Raji (cell line): Measurements from ENCODE around the gene NELFCD.

Experiments used
- POLR2A ChIP-seq: IDR thresholded peaks from 2 replicates; pipeline ENCODE4 v1.6.1; 2011; ENCODE audit warnings: low read depth, low read length, control low read depth; ENCODE audit not compliant: insufficient read depth

Gene NELFCD, protein sequence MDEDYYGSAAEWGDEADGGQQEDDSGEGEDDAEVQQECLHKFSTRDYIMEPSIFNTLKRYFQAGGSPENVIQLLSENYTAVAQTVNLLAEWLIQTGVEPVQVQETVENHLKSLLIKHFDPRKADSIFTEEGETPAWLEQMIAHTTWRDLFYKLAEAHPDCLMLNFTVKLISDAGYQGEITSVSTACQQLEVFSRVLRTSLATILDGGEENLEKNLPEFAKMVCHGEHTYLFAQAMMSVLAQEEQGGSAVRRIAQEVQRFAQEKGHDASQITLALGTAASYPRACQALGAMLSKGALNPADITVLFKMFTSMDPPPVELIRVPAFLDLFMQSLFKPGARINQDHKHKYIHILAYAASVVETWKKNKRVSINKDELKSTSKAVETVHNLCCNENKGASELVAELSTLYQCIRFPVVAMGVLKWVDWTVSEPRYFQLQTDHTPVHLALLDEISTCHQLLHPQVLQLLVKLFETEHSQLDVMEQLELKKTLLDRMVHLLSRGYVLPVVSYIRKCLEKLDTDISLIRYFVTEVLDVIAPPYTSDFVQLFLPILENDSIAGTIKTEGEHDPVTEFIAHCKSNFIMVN

DNA sequence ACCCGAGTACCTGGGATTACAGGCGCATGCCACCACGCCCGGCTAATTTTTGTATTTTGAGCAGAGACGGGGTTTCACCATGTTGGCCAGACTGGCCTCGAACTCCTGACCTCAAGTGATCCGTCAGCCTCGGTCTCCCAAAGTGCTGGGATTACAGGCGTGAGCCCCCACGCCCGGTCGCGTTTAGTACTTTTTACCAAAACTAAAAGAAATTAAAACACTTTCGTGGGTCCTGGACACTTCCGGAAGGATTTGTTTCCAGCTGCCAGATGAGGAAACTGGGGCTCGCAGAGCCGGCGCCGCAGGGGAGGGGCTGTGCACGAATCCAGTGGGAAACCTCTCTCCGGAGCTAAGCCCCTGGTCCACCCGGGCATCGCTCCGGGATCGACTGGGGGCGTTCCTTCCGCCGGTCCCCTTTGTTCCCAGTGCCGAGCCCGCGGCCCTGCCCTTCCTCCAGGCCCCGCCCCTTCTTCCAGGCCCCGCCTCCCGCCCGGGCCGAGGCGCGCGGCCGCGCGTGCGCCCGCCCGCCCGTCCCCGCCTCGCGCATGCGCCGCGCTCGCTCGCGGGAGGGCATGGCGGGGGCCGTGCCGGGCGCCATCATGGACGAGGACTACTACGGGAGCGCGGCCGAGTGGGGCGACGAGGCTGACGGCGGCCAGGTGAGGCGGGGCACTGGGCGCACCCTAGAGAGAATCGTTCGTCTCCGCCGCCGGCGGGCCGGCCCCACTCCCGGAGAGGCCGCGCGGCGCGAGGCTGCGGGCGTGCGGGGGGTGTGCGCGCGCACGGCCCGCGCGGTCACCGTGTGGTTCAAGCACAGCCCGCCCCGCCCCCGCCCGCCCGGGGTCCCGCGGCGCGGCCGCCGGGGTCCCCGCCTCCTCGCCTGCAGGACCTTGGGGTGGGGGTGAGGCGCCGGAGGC, at the start of gene NELFCD:
Gene NELFCD (plus strand): TSS at position 546 of the 917 bp plus-strand sequence. CDS start 54 bp downstream, at position 600.
- TF ChIP-seq POLR2A: peak; percentile 79

- no peak for TF ChIP-seq POLR2A
Observed at GRCh38 chr20:58932170-58932569, 48.9 kb upstream of the NELFCD start.

GRCh38 chr20:58938078-58938477, 43.0 kb upstream of the NELFCD start:
- no peak for TF ChIP-seq POLR2A

- no peak for TF ChIP-seq POLR2A
Observed at GRCh38 chr20:58938541-58938940, 42.5 kb upstream of the NELFCD start.

DNA sequence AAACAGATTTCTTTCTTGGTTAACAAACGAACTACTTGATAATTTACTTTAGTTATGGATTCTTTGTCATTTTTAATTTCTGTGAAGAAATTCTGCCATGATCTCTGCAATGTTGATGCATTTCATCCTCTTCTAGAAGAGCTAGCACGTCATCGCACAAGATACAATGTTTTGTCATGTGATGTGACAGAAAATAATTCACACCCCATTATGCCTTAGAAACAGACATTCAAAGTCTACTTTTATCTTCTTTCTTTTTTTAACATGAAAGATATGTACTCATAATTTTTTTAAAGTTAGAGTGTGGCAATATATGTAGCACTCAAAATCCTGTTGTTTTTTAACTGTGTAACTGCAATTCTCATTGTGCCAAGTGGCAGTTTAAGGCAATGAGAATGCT, 39.6 kb upstream of the NELFCD start:
- no peak for TF ChIP-seq POLR2A

DNA sequence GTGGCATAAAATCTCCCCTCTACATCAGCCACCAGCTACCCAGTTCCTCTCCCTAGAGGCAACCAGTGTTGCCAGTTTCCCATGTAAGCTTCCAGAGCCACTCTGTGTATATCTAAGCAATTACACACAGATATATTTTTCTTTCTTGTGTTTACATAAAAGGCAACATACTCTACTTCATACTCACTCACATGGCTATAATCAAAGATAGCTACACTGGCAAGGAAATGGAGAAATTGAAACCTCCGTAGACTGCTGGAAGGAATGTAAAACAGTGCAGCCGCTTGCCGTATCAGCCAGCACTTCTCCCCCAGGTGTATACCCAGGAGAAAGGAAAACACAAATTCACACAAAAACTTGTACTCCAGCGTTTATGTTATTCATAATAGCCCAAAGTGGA, 38.5 kb upstream of the NELFCD start:
- TF ChIP-seq POLR2A: no peak

DNA sequence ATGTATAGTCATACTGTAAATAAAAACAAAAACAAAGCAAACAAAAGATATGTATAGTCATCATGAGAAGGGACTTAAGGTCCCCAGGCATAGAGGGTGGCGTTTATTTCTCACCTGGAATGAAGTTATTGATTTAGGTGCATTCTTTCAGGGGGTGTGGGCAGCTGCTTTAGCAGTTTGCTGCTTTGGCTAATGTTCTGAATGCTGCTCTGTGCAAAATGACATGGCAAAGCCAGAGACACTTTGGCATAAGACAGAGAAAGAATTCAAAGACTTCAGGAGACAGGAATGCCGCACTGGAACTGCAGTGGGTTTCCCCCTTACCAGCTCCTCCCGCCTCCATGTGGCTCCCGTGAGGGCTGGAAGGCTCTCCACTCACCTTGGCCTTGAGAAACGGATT, 36.4 kb upstream of the NELFCD start:
- TF ChIP-seq POLR2A: no peak

- TF ChIP-seq POLR2A: no peak
Observed at GRCh38 chr20:58945965-58946631, 35.0 kb upstream of the NELFCD start.

DNA sequence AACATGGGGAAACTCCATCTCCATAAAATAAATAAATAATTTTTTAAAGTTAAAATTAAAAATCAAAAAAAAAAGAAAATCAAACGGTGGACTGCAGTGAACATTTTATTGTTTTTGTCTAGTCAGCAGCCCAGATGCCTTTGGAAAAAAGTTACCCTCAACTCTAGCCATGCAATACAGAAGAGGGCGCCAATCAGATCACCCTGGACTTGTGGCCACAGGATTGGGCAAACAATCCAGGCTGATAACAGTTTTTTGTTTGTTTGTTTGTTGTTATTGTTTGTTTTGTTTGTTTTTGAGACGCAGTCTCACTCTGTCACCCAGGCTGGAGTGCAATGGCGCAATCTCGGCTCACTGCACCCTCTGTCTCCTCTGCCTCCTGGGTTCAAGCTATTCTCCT, 30.5 kb upstream of the NELFCD start:
- no peak for TF ChIP-seq POLR2A

DNA sequence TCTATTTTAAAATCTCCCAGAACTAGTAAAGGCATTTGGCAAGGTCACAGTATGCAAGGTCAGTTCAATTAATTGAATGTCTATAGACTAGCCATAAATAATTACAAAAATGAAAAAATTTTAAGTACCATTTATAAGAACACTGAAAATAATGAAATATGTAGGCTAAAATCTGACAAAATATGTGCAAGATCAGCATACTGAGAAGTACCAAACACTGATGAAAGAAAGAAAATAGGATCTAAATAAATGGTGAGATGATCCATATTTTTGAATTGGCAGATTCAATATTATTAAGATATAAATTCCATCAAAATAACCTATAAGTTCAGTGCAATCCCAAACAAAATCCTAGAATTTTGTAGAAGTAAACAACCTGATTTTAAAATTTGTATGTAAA, 28.0 kb upstream of the NELFCD start:
- TF ChIP-seq POLR2A: no peak

GRCh38 chr20:58956078-58956477, 25.0 kb upstream of the NELFCD start:
- no peak for TF ChIP-seq POLR2A

DNA sequence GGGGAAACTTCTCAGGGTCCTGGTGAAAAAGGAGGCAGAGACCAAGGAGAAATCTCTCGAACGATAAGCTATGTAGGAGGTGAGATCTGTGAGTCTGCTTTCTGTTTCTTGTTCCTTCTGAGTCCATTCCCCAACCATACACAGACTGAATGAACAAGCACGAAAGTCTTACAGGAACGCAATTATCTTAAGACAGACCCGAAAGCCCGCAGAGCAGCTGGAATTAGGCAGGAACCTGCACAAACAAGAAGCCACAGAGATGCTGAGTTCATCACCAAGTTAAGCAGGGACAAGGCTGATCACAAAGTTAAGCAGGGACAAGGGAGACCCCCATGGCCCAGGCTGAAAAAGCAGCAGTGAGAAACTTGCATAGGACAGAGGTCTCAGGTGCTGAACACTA, 21.4 kb upstream of the NELFCD start:
- no peak for TF ChIP-seq POLR2A

DNA sequence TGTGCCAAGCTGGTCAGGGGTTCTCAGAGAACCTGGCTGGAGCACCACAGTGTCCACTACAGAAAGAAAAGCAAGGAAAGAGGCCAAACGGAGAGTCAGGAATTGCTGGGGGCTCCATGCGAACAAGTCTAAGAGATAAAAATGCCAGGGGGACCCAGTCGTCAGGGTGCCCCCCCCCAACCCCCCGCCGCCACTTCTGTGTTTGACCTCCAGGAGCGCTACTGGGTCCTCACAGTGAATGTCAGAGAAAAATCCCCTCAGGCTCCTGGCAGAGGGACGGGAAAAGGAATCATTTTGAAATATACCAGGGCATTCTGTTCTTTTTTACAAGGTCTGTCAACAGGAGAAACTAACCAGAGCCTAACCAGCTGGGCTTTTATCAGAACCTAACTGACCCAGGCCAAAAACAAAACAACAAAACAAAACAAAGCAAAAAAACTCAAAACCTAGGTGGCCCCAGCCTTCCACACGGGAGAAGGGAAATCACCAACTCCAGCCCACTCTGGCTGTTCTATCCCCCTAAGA, 17.9 kb upstream of the NELFCD start:
- no peak for TF ChIP-seq POLR2A

DNA sequence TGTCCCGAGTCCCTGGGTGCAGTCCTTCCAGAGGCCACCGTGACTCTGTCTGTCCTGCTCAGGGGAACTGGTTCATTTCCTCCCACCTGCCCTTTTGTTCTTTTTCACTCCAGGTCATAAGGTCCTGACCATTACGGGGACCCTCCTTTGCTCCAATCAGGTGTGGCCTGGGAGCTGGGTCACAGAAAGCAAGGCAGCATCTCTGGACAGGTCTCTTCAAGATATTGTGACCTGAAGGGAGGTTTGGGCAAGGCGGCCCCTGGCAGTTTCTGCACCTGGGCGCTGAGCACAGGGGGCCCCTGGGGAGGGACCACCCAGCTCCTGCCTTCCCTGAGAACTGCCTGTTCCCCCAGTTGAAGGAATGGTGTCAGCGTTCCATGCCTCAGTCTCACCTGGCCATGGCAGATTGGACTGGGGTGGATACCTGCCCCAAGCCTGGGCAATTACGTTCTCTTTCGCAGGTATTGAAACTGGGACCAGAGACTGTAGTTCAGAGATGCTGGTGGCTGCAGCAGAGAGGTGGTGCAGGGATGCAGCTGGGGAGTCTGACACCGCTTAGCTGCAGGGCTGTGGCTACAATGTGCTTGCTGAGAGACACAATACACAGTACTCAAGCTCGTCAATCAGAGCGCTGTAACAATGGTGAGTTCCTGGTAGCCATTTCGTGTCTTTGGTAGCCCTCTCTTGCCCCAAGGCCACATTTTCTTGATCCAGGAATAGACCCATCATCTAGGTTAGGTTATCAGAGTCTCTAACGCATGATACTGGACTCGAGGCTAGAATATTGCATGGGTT, 15.6 kb upstream of the NELFCD start:
- no peak for TF ChIP-seq POLR2A

GRCh38 chr20:58967652-58968429, 13.2 kb upstream of the NELFCD start:
- TF ChIP-seq POLR2A: no peak
